Activated CD4-positive, alpha-beta T cell treated with anti-CD3 and anti-CD28 coated beads, Interleukin-2, amount 50 U/mL, for 1 hour (primary cell): ENCODE measurements around the gene EPN3.

ENCODE experiments used
- DNase-seq: peaks from one replicate; pipeline ENCODE4 v3.0.0-alpha.2; 2020

EPN3 gene

DNA sequence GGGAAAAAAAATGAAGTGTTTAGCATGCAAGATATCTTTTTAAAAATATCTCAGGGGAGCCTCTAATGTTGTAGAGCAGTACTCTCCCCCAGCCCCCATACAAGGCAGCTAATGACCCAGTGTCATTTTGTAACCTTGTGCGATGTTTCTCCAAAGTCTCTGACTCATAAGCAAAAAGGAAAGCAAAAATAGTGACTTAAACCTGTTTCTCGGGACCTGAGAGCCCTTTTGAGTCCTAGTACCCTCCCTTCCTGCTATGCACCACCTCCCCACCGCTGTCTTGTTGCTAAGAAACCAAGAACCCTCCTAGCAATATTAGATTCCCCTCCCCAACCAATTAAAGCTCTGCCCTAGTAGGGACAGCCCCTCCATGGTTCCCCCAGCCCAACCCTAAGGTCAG, 21.5 kb upstream of the EPN3 start:
- peak; percentile 30 for DNase-seq

GRCh38 chr17:50513495-50513894, 19.0 kb upstream of the EPN3 start:
- DNase-seq, result no peak

DNA sequence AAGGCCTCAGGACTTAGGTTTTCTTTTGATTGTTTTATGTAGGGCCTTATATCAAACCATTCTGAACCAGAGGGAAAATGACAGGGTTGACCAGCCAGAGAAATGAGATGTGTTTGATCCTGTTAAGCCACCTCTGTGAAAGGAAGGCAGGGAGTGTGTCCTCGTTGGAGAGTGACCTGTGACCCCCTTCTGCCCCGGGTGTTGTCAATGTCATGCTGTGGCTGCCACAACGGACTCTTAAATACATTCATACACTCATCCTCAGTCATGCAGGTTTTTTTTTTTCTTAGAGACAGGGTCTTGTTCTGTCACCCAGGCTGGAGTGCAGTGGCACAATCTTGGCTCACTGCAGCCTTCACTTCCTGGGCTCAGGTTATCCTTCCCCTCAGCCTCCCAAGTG, 18.1 kb upstream of the EPN3 start:
- DNase-seq, result no peak

DNA sequence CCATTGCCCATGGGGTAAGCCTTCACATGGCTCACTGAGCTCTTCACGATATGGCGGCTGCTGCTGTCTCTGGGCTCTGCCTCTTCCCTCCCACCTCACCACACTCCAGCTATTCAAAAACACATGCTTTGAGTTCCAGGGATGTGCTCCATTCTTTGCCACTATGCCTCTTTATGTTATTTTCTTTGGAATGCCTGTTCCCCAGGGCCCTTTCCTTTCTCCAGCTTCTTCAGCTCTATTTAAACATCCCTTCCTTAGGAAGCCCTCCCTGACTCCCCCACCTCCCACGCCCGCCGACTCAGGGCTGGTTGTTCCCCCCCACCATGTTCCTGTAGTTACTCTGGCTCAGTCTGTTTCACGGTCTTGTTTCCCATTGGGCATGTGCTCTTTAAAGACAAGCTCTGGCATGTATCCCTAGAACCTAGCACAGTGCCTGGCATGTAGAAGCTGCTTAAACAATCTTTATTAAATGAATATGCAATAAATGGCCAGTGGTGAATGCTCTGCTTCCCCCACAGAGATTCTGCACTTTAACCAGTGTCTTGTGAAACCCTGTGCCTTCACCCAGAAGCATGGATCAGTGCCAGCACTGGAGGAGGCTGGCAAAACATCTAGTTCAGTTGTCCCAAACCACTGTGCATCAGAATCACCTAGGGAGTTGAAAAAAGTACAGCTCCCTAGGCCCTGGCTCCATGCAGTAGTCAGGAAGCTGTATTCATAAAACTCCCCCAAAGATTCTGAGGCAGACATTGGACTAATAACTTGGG, 17.4 kb upstream of the EPN3 start:
- DNase-seq, result no peak

DNA sequence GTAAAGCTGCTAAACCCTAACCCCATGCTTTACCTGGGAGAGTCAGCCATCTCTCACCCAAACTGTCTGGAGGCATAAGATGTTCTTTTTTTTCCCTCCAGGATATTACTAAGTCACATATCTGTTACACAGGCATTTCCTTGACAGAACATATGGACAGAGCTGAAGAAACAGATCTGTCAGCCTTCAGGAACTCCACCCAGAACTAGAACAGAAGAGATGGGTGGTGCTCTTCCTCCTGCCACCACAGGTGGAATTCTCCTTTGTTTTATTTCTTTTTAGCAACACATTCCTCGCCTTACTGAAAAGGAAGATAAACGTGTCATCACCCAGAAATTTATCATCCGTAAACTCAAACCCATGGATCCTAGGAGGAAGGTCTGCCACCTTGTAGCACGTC, 15.5 kb upstream of the EPN3 start:
- DNase-seq, result no peak

DNA sequence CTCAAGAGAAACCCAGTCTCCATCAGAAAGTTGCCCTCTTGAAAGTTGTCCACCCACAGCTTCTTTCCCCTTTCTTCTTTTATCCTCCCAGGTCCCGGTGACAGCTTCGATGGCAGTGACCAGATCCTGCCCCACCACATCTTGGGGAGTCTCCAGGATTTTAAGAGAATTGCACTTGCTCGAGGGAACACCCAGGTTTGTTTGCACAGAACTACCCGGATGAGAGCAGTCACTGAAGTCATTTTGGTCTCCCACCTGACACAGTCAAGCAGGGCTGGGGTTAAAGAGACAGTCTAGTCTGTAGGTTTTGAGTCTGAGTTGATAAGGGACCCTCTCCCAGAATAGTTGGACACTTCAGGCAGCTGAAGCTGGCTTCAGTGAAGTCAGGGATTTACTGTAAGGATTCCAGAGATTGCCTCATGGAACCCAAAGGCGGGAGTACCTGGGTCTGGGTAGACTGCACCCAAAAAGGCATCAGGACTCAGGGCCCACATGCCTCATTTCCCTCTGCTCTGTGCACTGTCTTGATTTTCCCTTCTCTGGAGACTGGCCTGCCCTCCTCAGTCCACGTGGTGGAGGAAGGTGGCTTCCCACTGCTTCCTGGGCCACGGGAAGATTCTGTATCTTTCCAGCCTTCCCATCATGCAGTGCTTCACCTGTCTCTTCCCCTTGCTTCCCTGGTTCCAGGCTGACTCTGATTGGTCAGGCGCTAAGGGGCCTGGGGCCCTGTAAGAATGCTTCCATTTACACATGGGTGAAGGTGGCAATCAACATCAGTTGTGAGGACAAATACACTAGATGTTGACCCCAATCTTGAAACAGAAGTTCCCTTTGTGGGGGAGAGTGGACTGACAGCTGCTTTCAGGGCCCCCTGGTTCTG, 14.8 kb upstream of the EPN3 start:
- DNase-seq, result no peak

- no peak for DNase-seq
These were observed 14.0 kb upstream of the EPN3 start for GRCh38 chr17:50518384-50519023.

DNA sequence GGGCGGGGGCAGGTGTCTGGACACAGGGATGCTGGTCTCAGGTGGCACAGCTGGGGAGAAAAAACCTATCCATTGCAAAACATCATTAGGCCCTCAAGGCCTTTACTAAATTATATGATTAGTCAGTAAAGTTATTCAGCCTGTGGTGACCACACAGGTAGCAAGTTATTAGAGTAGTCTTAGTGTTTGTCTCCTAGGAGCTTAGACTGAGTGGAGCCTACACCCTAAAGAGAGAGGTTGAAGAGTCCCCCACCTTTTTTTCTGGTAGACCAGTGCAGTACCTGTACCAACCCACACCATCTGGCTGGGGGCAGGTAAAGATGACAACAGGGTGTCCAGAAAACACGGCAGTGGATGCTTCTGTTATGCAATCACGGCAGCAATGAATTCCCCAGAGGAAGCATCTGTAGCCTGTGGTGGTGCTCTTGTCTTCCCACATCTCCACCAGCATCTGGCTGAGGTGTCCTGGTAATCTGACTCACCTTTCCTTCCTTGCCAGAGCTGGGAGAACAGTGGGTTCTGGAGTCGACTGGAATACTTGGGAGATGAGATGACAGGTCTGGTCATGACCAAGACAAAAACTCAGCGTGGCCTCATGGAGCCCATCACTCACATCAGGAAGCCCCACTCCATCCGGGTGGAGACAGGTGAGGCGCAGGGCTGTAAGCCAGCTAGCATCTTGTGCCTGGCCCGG, 13.2 kb upstream of the EPN3 start:
- no peak for DNase-seq

DNA sequence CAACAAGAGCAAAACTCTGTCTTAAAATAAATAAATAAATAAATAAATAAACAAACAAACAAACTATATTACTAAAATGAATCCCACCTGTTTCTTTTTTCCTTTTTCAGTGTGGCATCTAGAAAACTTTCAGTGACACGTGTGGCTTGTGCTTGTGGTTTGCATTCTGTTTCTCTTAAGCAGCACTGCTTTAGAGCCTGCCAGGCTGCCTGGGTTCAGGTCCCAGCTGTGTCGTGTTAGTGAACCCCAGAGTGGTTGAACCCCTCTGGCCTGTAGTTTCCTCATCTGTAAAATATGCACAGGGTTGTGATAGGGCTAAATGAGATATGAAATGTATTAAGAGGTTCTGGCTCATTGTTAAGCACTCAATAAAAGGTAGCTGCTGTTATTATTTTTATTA, 12.1 kb upstream of the EPN3 start:
- no peak for DNase-seq

DNA sequence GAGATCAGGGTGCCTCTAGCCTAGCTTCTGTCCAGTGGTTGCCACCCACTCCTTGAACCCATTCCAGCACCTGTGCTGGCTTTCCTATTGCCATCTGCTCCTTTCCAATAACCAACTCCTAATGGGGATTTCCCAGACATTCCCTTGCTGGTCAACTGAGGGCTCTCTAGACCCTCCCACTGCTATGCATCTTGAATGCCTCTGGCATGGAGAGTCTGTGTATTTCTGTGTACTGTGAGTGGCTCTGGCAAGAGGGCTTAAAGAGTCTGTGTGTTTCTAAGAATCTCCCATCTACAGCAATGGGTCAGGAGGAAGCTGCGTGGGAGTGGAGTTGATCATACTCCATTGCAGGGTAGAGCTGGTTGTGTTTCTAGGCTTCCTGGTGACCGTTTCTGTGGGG, 11.0 kb upstream of the EPN3 start:
- DNase-seq, result no peak

- no peak for DNase-seq
These were observed 9.8 kb upstream of the EPN3 start for GRCh38 chr17:50522766-50523165.

- no peak for DNase-seq
These were observed 9.3 kb upstream of the EPN3 start for GRCh38 chr17:50523208-50523607.

GRCh38 chr17:50524838-50525237, 7.7 kb upstream of the EPN3 start:
- no peak for DNase-seq

DNA sequence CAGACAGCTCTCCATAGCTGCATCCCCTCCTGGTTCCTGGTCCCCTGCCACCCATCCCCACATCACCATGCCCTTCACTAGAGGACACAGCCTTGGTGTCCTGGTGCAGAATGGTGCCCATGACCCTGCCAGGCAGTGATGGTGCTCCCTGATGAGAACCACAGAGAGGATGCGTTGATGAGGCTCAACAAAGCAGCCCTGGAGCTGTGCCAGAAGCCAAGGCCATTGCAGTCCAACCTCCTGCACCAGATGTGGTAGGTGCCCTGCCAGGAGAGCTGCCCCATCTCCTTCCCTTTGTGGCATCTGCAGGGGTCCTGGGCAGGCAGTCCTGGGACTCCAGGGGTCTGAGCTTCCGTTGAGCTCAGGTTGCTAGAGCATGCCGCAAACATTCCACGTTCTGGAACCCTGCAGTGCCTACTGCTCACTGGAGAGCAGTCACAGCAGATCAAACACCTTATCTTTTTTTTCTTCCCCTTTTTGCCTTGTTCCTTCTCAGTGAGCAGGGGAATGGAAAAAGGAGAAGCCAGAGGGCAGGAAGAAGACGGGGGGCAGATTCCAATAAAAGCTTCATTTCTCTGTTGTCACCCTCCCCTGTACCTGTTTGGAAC, 5.3 kb upstream of the EPN3 start:
- DNase-seq, result no peak

DNA sequence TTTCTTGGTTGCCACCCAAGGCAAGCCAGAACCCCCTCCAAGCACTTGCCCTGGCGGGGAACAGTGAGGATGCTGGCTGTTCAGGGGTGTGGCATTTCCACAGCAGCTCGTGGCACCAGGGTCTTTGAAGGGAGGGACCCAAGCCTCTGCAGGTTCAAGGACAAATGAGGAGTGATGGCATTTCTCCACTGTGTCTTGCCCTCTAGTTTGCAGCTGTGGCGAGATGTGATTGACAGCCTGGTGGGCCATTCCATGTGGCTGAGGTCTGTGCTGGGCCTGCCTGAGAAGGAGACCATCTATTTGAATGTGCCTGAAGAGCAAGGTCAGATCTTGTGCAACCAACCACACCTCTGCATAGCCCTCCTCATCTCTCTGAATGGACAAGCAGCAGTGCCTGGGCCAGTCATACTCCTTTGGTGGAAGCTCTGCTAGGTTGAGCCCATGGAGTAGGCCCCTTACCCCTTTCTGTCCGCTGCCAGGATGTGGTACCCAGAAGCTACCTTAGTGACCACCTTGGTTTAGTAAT, 4.5 kb upstream of the EPN3 start:
- no peak for DNase-seq

DNA sequence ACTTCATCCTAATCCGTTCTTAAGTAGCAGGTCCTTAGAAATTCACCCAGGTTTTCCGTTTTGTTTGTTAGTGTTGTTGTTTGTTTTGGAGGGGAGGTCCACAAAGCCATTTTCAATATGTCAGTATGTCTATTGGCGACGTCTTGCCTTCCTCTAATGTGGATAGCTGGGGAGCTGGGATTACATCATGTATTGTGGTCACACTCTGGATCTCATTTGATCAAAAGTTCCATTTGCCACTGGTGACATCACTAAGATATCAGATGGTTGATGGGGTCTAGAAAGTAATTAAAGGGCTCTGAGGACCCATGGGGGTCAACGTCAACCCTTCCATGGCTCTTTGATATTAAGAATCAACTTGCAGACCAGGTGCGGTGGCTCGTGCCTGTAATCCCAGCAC, 2.7 kb upstream of the EPN3 start:
- no peak for DNase-seq

- no peak for DNase-seq
These were observed 1.0 kb upstream of the EPN3 start for GRCh38 chr17:50531428-50532025.

- DNase-seq, result no peak
These were observed 650 bp downstream of the EPN3 start for GRCh38 chr17:50533185-50533584.

DNA sequence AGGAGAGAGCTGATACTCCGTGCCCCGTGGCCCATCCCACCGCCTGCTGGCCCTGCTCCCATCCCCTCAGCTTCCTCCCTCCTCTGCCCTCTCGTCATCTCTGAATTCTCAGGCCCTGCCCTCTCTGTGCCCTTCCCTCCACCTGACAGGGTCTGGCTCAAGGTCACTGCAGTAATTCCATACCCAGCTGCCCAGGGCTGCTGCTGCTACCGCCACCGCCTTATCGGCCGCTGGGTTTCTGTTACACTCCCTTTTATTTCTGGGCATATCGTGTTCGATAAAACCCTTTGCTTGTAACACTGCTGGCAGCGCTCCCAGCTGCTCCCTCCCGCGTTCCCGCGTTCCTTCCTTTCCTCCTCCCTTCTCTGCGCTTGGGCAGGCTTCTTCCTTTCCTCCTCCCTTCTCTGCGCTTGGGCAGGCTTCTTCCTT, 1.2 kb downstream of the EPN3 start:
- DNase-seq, result no peak

DNA sequence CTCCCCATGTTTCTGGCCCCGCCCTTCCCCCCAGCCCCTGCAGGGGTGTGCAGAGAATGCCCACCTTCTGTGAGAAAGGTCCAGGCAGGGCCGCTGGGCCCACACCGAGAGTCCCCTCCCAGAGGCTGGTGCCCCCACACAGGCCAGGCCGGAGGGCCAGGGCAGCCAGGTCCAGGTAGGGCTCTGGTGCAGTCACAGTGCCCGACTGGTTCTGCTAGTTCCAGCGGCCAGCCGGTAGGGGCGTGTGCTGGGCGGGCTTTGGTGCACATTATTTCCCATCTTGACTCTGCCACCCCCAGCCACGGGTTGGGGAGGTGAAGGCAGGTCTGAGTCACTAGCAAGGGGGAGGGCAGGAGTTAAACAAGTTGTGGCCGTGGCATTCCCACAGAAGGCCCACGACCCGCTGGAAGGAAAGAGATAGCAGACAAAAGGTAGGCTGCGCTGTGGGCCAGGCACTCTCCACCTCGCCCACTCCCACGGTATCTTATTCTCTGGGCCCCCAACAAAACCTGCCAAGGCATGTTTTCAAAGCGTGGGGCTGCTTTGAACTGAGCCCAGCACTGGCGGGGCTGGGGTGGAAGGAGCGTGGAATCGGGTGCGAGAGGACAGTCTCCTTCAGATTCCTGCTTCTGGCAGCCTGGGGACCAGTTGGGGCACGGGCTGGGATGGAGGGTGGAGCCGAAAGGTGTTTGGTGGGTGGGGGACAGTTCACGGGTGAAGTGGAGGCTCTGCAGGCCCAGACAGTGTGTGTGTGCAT, 1.9 kb downstream of the EPN3 start:
- no peak for DNase-seq

GRCh38 chr17:50534979-50535326, 2.4 kb downstream of the EPN3 start:
- no peak for DNase-seq
